ENCODE measurements around the gene ZNF407.
"Not testable (repeated sequence)": the region's sequence is repeated elsewhere in the genome, so short reads cannot be mapped to it uniquely, and the experiment has no call there.

Gene ZNF407

GRCh38 chr18:74942319-74942910 lies 344.7 kb downstream of the ZNF407 start:
- DNase-seq, result no peak

GRCh38 chr18:74944676-74945075 lies 347.0 kb downstream of the ZNF407 start:
- DNase-seq, result no peak

GRCh38 chr18:74945774-74946545 lies 348.3 kb downstream of the ZNF407 start:
- DNase-seq, result no peak

DNA sequence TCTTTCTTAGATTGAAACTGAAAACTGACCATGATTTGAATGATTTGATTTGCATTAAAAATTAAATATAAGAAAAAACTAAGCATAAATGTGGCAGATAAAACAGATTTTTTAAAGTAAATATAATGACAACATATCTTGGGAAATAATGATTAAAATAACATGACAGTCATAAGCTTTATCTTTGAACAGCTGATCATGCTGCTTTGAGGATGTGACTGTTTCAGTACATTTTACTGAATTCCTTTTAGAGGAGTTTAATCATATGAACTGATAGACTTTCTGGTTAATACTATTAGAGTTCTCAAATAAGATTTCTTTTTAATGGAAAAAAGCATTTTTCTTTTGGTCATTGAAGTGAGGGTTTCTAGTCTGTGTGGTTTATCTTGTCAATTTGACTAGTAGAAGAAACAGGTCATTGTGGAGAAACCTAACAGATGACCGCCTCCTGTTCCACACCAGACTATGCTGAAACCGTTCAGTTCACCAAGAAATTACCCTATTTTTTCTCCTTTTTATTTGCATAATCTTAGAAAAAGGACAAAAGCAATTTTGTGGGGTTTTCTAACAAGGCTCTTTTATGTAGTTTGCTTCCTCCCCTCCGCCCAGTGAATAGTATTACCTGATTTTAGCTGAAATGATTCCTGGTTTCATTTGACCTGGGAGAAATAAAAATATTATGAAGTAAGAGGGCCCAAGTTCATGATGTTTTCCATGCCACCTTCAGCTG lies 349.1 kb downstream of the ZNF407 start:
- no peak for DNase-seq

- no peak for DNase-seq
These were observed 349.7 kb downstream of the ZNF407 start for GRCh38 chr18:74947417-74947816.

DNA sequence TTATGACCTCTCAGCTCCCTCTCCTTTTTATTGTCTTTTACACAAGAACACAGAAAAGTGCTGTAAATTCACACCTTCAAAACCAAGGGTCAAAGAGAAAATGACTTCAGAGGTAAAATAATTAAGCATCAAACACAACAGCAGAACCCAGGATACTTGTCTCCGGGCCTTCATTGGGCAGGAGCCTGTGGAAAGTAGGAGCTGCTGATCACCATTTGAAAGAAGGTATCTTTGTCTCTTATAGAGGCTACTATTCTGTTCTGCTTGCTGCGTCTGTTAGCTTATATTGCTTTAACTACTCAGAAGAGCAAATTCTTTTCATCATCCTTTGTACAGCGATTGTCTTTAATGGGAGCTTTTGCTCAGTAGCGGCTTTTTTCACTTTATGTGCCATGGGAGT lies 350.2 kb downstream of the ZNF407 start:
- DNase-seq, result no peak

- peak; percentile 5 for DNase-seq
These were observed 351.9 kb downstream of the ZNF407 start for GRCh38 chr18:74949611-74950010.

DNA sequence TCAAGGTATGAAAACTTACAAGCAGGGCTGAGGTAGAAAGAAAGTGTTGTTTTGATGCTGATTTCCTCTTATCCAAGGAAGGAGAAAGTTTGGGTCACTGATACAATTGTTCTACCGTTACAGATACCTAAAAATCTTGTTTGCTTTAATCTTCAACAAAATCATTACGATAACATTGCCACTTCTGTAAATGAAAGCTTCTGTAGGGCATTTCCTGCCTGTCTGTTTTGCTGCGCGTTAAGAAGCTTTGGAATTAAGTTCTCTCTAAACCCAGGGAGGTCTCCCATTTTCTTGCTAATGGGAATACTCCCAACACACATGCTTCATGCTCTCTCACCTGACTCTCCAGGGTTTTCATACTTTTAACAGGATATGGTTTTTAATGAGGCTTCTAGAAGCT lies 352.8 kb downstream of the ZNF407 start:
- DNase-seq, result no peak

DNA sequence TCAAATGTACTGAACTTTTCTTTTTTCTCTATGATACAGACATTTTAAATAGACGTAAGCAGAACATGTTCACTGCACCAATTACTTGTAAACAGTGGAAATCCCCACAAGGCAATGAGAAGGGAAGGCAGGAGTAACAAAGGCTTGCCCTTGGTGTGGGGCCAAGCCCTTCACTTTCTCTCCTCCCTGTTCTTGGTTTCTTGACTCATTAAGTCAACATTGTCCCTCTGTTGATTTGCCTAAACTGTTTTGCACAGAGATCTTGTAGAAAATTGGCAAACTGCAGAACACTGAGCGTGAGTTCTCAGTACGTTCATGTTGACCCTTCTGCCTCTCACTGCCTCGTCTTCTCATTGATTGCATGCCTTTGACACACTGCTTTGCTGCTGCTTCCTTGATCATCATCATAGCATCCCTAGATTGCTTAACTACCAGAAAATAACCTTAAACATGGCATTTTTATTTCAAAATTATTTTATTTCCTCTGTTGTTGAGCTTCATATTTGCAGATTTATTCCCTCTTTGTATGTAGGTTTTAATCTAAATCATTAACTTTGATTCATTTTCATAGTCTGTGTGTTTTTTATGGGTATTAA lies 353.6 kb downstream of the ZNF407 start:
- no peak for DNase-seq

GRCh38 chr18:74957588-74958224 lies 360.0 kb downstream of the ZNF407 start:
- DNase-seq, result no peak

DNA sequence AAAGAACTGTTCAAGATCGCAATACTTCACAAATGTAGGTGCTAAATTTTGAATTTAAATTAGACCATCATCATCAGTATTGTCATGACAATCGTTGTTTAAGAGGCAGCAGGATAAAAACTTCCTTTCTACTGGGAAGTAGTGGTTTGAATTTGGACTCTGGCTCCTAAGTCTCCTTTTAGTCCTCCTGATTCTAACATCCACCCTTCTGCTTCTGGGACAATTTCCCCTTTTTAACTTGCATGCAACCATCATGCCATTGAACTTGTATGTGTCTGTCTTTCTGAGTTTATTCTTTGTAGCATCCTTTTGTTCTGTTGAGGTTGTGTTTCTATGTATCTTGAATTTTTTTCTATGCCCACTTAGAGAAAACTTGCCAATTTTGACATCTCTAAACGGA lies 361.5 kb downstream of the ZNF407 start:
- DNase-seq, result no peak

DNA sequence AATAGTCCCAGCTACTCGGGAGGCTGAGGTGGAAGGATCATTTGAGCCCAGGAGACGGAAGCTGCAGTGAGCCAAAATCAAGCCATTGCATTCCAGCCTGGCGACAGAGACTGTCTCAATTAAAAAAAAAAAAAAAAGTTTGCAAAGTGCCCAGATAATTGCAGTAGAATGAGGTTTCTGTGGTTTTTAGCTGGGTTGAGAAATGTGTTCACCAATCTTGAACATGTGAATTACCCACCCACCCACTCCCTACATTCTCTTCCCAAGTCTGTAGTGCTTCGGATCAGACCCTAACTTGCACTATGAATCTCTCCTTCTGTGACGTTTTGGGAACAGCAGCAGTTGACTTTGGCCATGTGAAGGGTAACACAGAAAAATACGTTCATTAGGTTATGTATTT lies 363.9 kb downstream of the ZNF407 start:
- DNase-seq, result no peak

DNA sequence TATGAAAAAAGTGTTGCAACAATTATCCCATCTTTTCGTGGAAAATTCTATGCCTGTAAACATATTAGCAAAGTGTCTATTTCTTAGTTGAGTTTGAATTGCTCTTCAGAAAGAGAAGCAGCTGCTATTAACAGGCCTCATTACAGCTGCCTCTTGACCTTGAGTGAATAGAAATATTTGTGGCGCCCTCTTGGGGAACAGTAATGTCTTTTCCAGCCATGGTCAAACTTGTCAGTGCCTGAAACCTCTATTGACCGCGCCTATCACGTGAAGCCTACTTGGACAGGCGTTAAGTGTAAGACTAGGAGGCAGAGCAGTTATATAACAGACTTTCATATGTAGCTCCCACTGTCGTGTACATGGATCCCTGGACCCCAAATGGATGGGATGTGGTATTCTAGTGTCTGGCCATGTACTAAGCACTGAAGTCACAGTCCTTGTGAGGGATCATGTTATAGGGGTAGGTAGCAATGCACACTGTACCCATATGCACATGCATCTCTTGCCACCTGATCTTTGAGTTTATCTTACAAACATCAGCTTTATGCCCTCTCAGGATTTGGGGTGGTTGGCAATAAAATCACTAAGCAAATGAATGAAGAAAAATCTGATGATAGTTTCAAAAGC lies 366.3 kb downstream of the ZNF407 start:
- DNase-seq, result peak; percentile 84

DNA sequence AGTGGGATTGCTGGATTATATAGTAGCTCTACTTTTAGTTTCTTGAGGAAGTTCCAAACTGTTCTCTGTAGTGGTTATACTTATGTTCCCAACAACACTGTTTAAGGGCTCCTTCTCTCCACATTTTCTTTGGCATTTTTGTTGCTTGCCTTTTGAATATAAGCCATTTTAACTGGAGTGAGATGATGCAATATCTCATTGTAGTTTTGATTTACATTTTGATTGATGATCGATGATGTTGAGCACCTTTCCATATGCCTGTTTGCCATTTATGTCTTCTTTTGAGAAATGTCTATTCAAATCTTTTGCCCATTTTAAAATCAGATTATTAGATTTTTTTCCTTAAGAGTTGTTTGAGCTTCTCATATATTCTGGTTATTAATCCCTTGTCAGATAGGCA lies 368.0 kb downstream of the ZNF407 start:
- DNase-seq, result no peak

DNA sequence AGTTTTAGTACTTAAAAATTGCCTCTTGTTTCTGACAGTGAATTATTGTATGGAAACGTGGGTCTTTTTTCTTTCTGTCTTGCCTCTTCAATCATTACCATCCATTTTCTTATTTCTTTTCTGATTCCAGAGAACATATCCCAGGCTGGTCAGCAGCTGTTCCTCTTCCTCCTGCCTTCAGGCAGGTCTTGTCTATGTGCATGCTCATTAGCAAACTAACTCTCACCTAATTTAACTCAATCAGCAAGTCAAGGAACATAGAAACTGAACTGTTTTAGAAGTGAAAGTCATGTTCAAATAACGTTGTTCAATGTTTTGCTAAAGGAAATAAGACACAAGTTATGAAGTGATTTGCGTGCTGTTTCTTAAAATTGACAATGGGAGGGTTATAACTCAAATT lies 369.8 kb downstream of the ZNF407 start:
- no peak for DNase-seq

GRCh38 chr18:74967979-74968378 lies 370.3 kb downstream of the ZNF407 start:
- DNase-seq, result no peak

DNA sequence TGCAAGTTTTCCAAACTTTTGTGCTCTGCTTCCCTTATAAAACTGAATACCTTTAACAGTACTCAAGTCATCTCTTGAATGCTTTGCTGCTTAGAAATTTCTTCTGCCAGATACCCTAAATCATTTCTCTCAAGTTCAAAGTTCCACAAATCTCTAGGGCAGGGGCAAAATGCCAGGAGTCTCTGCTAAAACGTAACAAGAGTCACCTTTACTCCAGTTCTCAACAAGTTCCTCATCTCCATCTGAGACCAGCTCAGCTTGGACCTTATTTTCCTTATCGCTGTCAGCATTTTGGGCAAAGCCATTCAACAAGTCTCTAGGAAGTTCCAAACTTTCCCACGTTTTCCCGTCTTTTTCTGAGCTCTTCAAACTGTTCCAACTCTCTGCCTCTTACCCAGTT lies 373.7 kb downstream of the ZNF407 start:
- not testable (repeated sequence) for DNase-seq

DNA sequence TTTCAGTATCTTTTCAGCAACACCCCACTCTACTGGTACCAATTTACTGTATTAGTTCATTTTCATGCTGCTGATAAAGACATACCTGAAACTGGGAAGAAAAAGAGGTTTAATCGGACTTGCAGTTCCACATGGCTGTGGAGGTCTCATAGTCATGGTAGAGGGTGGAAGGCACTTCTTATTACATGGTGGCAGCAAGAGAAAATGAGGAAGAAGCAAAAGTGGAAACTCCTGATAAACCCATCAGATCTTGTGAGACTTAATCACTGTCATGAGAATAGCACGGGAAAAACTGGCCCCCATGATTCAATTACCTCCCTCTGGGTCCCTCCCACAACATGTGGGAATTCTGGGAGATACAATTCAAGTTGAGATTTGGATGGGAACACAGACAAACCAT lies 374.1 kb downstream of the ZNF407 start:
- DNase-seq, result not testable (repeated sequence)

GRCh38 chr18:74972354-74972753 lies 374.7 kb downstream of the ZNF407 start:
- DNase-seq, result no peak

GRCh38 chr18:74975001-74975400 lies 377.3 kb downstream of the ZNF407 start:
- no peak for DNase-seq

DNA sequence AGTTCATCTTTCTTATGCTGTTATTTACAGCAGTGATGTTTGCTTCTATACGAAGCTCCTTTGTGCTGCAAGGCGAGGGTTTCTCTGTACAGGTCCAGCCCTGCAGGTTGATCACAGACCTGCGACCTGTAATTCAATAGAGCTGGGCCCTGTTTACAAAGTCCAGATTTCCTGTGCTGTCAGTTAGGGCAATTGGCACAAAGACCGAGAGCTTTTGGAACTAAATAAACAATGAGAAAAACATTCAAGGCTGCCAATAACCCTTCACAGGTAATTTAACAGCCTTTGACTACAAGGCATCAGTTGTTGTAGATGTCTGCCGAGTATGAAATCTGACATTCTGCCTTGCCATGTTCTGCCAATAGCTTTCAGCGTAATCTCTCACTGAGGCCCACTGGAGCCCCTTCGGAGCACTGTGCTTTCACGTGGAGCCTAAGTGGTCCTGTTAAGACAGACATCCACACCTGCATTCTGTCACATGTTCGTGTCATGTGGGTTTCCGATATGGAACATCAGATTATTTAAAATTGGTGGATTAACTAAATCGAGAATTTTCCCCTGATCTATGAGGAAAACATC lies 378.8 kb downstream of the ZNF407 start:
- DNase-seq, result no peak

DNA sequence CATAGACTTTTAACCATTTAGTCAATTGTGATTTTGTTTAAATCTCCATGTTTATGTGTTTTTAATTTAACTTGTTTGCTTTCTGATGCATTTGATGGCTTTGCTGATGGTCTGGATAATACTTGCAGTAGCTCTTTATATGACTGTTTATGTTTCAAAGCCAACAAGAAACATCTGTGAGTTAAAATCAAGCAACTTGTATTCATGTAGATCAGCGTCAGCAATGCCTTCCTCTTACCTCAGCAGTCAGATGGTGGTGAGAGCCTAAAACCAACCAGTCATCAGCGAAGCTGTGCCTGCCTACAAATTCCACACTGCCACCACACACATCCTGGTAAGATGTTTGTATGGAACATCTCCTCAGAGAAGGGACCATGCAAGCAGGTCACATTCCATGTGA lies 379.4 kb downstream of the ZNF407 start:
- DNase-seq, result no peak
